ENCODE data around the gene ABI1.

The ABI1 gene

GRCh38 chr10:26855186-26855585, 5.6 kb downstream of the ABI1 start:
- peaks cover 30% of the 10 kb centered on the region for H3K36me3 ChIP-seq (ENCODE audit: insufficient read depth, low read length)
- no peak overlapping the region for H3K4me3 ChIP-seq (ENCODE audit: low read depth, low read length, poor library complexity, severe bottlenecking)
- peaks cover 6% of the 10 kb centered on the region; the same call in 1 of the 2 replicates for H3K9me3 ChIP-seq (ENCODE audit: low read length)
- H3K9ac ChIP-seq (ENCODE audit: low read length), result no peak overlapping the region
- no peak overlapping the region for H3K27ac ChIP-seq (ENCODE audit: low read depth, low read length, poor library complexity, severe bottlenecking)
- H4K20me1 ChIP-seq (ENCODE audit: insufficient read depth, low read length), result 0 out of 2 replicates have a peak, but pooled peaks cover 2% of the 10 kb centered on the region
- TF ChIP-seq EZH2 (IDR thresholded peaks at IDR 0.05; ENCODE audit: borderline replicate concordance, low read length), result no peak
- no peak for TF ChIP-seq CTCF (IDR thresholded peaks at IDR 0.05; ENCODE audit: low read length)
- no peak overlapping the region for H2AFZ ChIP-seq (ENCODE audit: low read length)
- H3K27me3 ChIP-seq (ENCODE audit: insufficient read depth, low read length), result no peaks in the 10 kb centered on the region
- peak overlapping the region; percentile 1; the same call in 1 of the 2 replicates for H3K4me2 ChIP-seq (ENCODE audit: low read length)
- H3F3A ChIP-seq (ENCODE audit: insufficient read depth, low read length), result 0 out of 2 replicates have a peak, but pooled peaks cover 4% of the 10 kb centered on the region
- H3K79me2 ChIP-seq (ENCODE audit: insufficient read depth, low read length), result peaks cover 100% of the 10 kb centered on the region
- no peaks in the 10 kb centered on the region for H3K9me2 ChIP-seq (ENCODE audit: low read depth, low read length)
- H3K4me1 ChIP-seq (ENCODE audit: insufficient read depth, low read length, severe bottlenecking), result peaks cover 54% of the 10 kb centered on the region

DNA sequence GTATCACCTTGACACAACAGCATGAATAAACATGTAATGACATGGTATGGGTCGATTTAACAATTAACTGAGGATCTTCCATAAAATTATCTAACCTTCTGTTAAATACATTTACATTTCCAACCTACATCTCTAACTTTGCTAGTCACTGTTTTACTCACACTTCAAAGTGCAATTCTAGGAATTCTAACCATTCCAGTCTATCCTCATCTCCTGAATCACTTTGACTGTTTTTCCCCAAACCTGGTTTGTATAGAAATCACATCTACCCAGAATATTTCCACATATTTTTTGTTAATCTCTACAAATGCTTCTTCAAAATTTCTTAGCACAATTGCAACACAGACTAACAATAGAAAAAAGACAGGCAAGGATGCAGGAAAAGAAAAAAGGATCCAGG, 6.2 kb downstream of the ABI1 start:
- Histone ChIP-seq H4K20me1 (ENCODE audit: insufficient read depth, low read length) (0 out of 2 replicates have a peak, but pooled peaks cover 3% of the 10 kb centered on the region), H3K36me3 (ENCODE audit: insufficient read depth, low read length) (peaks cover 31% of the 10 kb centered on the region), H3K27ac (ENCODE audit: low read depth, low read length, poor library complexity, severe bottlenecking) (no peak overlapping the region), H3K79me2 (ENCODE audit: insufficient read depth, low read length) (peaks cover 100% of the 10 kb centered on the region), H3K4me2 (ENCODE audit: low read length) (no peak overlapping the region; the same call in 1 of the 2 replicates), H3K9ac (ENCODE audit: low read length) (no peak overlapping the region), H3K4me1 (ENCODE audit: insufficient read depth, low read length, severe bottlenecking) (peaks cover 60% of the 10 kb centered on the region), H3K9me3 (ENCODE audit: low read length) (peaks cover 6% of the 10 kb centered on the region; the same call in 1 of the 2 replicates), H3F3A (ENCODE audit: insufficient read depth, low read length) (0 out of 2 replicates have a peak, but pooled peaks cover 4% of the 10 kb centered on the region), H3K9me2 (ENCODE audit: low read depth, low read length) (no peaks in the 10 kb centered on the region), H3K27me3 (ENCODE audit: insufficient read depth, low read length) (no peaks in the 10 kb centered on the region), H2AFZ (ENCODE audit: low read length) (no peak overlapping the region), H3K4me3 (ENCODE audit: low read depth, low read length, poor library complexity, severe bottlenecking) (no peak overlapping the region)
- TF ChIP-seq EZH2 (IDR thresholded peaks at IDR 0.05; ENCODE audit: borderline replicate concordance, low read length) (no peak), CTCF (IDR thresholded peaks at IDR 0.05; ENCODE audit: low read length) (no peak)

DNA sequence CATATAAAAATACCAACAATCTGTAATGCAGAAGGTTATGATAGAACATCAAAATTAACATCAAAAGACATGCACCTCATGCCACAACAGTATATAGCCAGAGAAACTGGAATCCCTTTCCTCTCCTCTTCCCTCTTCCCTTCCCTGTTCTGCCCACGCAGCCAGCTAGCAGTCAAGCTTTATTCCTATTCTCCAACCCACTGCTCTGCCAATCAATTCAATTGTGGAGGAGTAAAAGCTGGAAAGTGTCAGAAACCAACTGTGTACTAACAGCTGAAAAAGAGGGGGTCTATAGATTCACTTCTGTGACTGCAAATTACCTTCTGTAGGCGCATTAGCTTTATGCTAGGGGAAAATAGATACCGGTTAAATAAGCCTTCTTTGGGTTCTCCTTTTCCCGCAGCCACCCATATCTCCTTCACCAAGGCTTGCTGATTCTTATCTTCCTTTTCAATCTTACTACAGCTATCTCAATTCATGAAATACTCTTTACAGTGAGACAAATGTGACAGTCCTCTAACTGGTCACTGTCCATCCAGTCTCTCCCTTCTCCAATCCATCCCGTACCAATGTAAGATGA, 16.3 kb downstream of the ABI1 start:
- no peak overlapping the region; the same call in 1 of the 2 replicates for H3K4me2 ChIP-seq (ENCODE audit: low read length)
- peak overlapping the region; percentile 41 for H3K27ac ChIP-seq (ENCODE audit: low read depth, low read length, poor library complexity, severe bottlenecking)
- peaks cover 61% of the 10 kb centered on the region for H3K36me3 ChIP-seq (ENCODE audit: insufficient read depth, low read length)
- H3K4me3 ChIP-seq (ENCODE audit: low read depth, low read length, poor library complexity, severe bottlenecking), result no peak overlapping the region
- peaks cover 62% of the 10 kb centered on the region for H3K4me1 ChIP-seq (ENCODE audit: insufficient read depth, low read length, severe bottlenecking)
- TF ChIP-seq CTCF (IDR thresholded peaks at IDR 0.05; ENCODE audit: low read length) (no peak), EZH2 (IDR thresholded peaks at IDR 0.05; ENCODE audit: borderline replicate concordance, low read length) (no peak)
- H3K9me3 ChIP-seq (ENCODE audit: low read length), result no peaks in the 10 kb centered on the region
- no peaks in the 10 kb centered on the region for H3K27me3 ChIP-seq (ENCODE audit: insufficient read depth, low read length)
- no peaks in the 10 kb centered on the region for H3K9me2 ChIP-seq (ENCODE audit: low read depth, low read length)
- H2AFZ ChIP-seq (ENCODE audit: low read length), result no peak overlapping the region
- H3K79me2 ChIP-seq (ENCODE audit: insufficient read depth, low read length), result peaks cover 99% of the 10 kb centered on the region
- H3F3A ChIP-seq (ENCODE audit: insufficient read depth, low read length), result 0 out of 2 replicates have a peak, but pooled peaks cover 6% of the 10 kb centered on the region
- no peak overlapping the region for H3K9ac ChIP-seq (ENCODE audit: low read length)
- H4K20me1 ChIP-seq (ENCODE audit: insufficient read depth, low read length), result peaks cover 5% of the 10 kb centered on the region; the same call in 1 of the 2 replicates
